SK-N-SH (cell line): ENCODE results near the gene GRAP.

ENCODE experiments used
- CTCF ChIP-seq: fragments of 200-600 bp; sonication (generic); IDR thresholded peaks from 2 replicates; pipeline ENCODE4 v1.6.1; 2017; ENCODE audit warnings: antibody characterized with exemption, mild to moderate bottlenecking, moderate library complexity
- FOXM1 ChIP-seq: IDR thresholded peaks from 2 replicates; pipeline ENCODE4 v1.4.0; 2012; ENCODE audit warnings: low read depth, mild to moderate bottlenecking
- RAD21 ChIP-seq: IDR thresholded peaks from 2 replicates; pipeline ENCODE4 v1.6.1; 2012; ENCODE audit warnings: mild to moderate bottlenecking, low read length

GRCh38 chr17:19018600-19018950, 28.2 kb downstream of the GRAP start:
- no peak for TF ChIP-seq CTCF
- no peak for TF ChIP-seq RAD21
- TF ChIP-seq FOXM1, result no peak
